ENCODE results near the gene GNB1L.
A peak's percentile ranks its signal among the peaks of the same experiment; 100 is the strongest.

Gene GNB1L

GRCh38 chr22:19843107-19843856, 11.4 kb downstream of the GNB1L start:
- Histone ChIP-seq H2BK5ac (ENCODE audit: low read length) (no peak overlapping the region), H2BK120ac (ENCODE audit: low read depth, low read length) (no peak overlapping the region), H2BK12ac (ENCODE audit: low read length) (no peak overlapping the region), H3K4me3 (ENCODE audit: low read length in 2 of 2) (no peak overlapping the region), H4K91ac (ENCODE audit: low read depth, low read length, poor library complexity) (no peak overlapping the region), H4K8ac (ENCODE audit: low read depth, low read length) (no peak overlapping the region), H3K4me1 (ENCODE audit: control insufficient read depth in 2 of 2, insufficient read depth in 1 of 2, low read depth in 1 of 2, low read length in 2 of 2) (peaks cover 0 to 15% of the 10 kb centered on the region in 2 donors), H2AFZ (ENCODE audit: low read length) (no peak overlapping the region), H3K9me3 (replicated peaks in 1 of 2; ENCODE audit: control insufficient read depth in 2 of 2, insufficient read depth in 1 of 2, low read depth in 1 of 2, low read length in 2 of 2) (peaks cover 6 to 9% of the 10 kb centered on the region in 2 donors), H3K9ac (ENCODE audit: low read depth, low read length, poor library complexity) (no peak overlapping the region), H3K4ac (ENCODE audit: low read length) (no peak overlapping the region), H3K14ac (ENCODE audit: low read length) (no peak overlapping the region), H2AK5ac (ENCODE audit: low read depth, low read length) (peak overlapping the region; percentile 71), H2BK15ac (ENCODE audit: low read length) (no peak overlapping the region), H3K27me3 (ENCODE audit: control insufficient read depth in 3 of 3, insufficient read depth in 3 of 3, low read depth in 1 of 3, low read length in 3 of 3) (no peaks in the 10 kb centered on the region), H3K79me1 (ENCODE audit: low read depth, low read length) (peaks cover 11% of the 10 kb centered on the region), H3K23ac (ENCODE audit: low read depth, low read length, poor library complexity) (peak overlapping the region; percentile 22), H3K18ac (ENCODE audit: low read length) (peak overlapping the region; percentile 40), H3K36me3 (replicated peaks in 1 of 2; ENCODE audit: control insufficient read depth in 2 of 2, insufficient read depth in 2 of 2, low read length in 2 of 2) (peaks cover 10 to 13% of the 10 kb centered on the region in 2 donors), H3K4me2 (ENCODE audit: insufficient read depth, low read length, poor library complexity, severe bottlenecking) (no peak overlapping the region), H3K27ac (replicated peaks; ENCODE audit: low read length) (peak overlapping the region; percentile 36)
- DNase-seq (ENCODE audit: low spot score) = no peak
- WGBS, 2 donors (ENCODE audit: extremely low coverage in 2 of 2, insufficient read length in 2 of 2, insufficient replicate concordance in 1 of 2) = no CpG with 5 or more reads among the region's 27 CpGs

DNA sequence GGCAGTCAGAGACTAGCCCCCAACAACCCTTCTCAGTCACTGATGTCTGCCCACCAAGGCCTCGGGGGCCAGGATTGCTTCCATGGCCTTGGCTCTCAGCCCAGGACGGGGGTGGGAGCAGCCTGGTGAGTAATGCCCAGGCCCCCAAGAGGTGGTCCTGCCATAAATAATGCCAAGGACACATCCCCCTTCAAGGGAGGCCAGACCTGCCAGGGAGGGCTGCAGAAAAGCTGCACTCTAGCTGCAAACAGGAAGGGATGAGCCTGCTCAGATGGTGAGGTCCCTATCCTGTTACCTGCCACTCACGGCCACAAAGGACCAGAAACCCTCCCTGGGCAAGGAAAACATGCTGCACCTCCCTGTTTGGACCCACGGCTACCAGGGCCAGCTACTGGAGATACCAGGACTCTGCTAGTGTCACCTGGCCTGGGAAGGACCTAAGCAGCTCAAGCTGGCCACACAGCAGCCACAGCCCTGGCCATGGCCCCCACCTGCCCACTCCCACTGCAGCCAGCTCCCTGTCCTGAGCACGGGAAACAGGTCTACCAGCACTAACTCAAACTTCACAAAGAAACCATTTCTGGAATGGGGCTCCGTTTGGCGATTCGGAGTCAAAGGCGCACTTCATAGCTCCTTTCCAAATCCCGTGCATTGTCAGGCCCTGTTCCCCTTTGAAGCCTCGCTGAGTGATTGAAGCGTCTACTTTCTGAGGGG, 12.1 kb downstream of the GNB1L start:
- Histone ChIP-seq H3K27me3 (ENCODE audit: control insufficient read depth in 3 of 3, insufficient read depth in 3 of 3, low read depth in 1 of 3, low read length in 3 of 3) (no peaks in the 10 kb centered on the region), H3K9ac (ENCODE audit: low read depth, low read length, poor library complexity) (peak overlapping the region; percentile 4), H3K23ac (ENCODE audit: low read depth, low read length, poor library complexity) (peak overlapping the region; percentile 47), H2AK5ac (ENCODE audit: low read depth, low read length) (peak overlapping the region; percentile 78), H2BK15ac (ENCODE audit: low read length) (no peak overlapping the region), H3K79me1 (ENCODE audit: low read depth, low read length) (peaks cover 11% of the 10 kb centered on the region), H2BK5ac (ENCODE audit: low read length) (no peak overlapping the region), H3K27ac (replicated peaks; ENCODE audit: low read length) (peak overlapping the region; percentile 36), H3K4me2 (ENCODE audit: insufficient read depth, low read length, poor library complexity, severe bottlenecking) (no peak overlapping the region), H3K14ac (ENCODE audit: low read length) (peak overlapping the region; percentile 25), H2BK12ac (ENCODE audit: low read length) (no peak overlapping the region), H4K91ac (ENCODE audit: low read depth, low read length, poor library complexity) (peak overlapping the region; percentile 33), H3K18ac (ENCODE audit: low read length) (peak overlapping the region; percentile 72), H3K4me3 (ENCODE audit: low read length in 2 of 2) (no peak overlapping the region), H2AFZ (ENCODE audit: low read length) (no peak overlapping the region), H2BK120ac (ENCODE audit: low read depth, low read length) (no peak overlapping the region), H3K9me3 (replicated peaks in 1 of 2; ENCODE audit: control insufficient read depth in 2 of 2, insufficient read depth in 1 of 2, low read depth in 1 of 2, low read length in 2 of 2) (peaks cover 6 to 9% of the 10 kb centered on the region in 2 donors), H3K4ac (ENCODE audit: low read length) (no peak overlapping the region), H4K8ac (ENCODE audit: low read depth, low read length) (no peak overlapping the region), H3K36me3 (replicated peaks in 1 of 2; ENCODE audit: control insufficient read depth in 2 of 2, insufficient read depth in 2 of 2, low read length in 2 of 2) (peaks cover 9 to 10% of the 10 kb centered on the region in 2 donors), H3K4me1 (ENCODE audit: control insufficient read depth in 2 of 2, insufficient read depth in 1 of 2, low read depth in 1 of 2, low read length in 2 of 2) (peaks cover 0 to 15% of the 10 kb centered on the region in 2 donors)
- DNase-seq (ENCODE audit: low spot score) = no peak
- WGBS, 2 donors (ENCODE audit: extremely low coverage in 2 of 2, insufficient read length in 2 of 2, insufficient replicate concordance in 1 of 2) = no CpG with 5 or more reads among the region's 12 CpGs

DNA sequence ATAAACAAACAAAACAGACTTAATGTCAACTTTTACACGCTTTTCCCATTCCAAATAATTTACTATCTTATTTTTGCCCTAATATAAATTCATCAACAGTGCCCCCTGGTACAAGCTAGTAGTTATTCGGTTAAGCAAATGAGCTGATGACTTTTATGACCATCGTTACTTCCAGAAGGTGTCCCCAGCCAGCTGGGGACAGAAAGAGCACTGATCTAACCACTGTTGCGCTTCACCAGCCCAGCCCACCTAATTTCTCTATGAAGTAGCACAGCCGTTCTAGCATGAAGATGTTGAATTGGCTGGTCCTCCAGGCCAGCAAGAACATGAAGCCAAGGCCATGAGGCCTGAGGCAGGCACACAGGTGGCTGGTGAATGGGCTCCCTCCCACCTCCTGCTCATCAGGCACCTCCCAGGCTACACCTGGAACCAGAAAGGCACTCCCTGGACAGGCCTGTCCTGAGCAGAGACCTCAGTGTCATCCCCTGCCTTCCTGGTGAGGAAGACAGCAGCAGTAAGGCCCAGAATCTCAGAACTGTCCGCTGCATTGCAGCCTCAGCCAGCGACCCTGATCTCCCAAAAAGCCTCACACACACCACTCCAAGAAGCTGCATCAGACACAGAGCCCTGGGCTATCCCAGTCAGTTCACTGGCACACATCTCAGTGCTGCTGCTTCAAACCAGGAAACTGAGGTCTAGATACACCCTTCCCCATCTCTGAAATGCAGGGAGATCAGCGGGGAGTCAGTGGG, 12.9 kb downstream of the GNB1L start:
- H3K4me3 ChIP-seq (ENCODE audit: low read length in 2 of 2) = no peak overlapping the region
- H4K91ac ChIP-seq (ENCODE audit: low read depth, low read length, poor library complexity) = no peak overlapping the region
- H3K9ac ChIP-seq (ENCODE audit: low read depth, low read length, poor library complexity) = no peak overlapping the region
- no peak overlapping the region for H2AFZ ChIP-seq (ENCODE audit: low read length)
- peaks cover 2 to 4% of the 10 kb centered on the region in 2 donors for H3K36me3 ChIP-seq (replicated peaks in 1 of 2; ENCODE audit: control insufficient read depth in 2 of 2, insufficient read depth in 2 of 2, low read length in 2 of 2)
- H3K4ac ChIP-seq (ENCODE audit: low read length) = no peak overlapping the region
- H2BK5ac ChIP-seq (ENCODE audit: low read length) = no peak overlapping the region
- H3K4me2 ChIP-seq (ENCODE audit: insufficient read depth, low read length, poor library complexity, severe bottlenecking) = no peak overlapping the region
- H3K14ac ChIP-seq (ENCODE audit: low read length) = no peak overlapping the region
- H3K4me1 ChIP-seq (ENCODE audit: control insufficient read depth in 2 of 2, insufficient read depth in 1 of 2, low read depth in 1 of 2, low read length in 2 of 2) = peaks cover 0 to 15% of the 10 kb centered on the region in 2 donors
- H4K8ac ChIP-seq (ENCODE audit: low read depth, low read length) = no peak overlapping the region
- no peak overlapping the region for H2BK120ac ChIP-seq (ENCODE audit: low read depth, low read length)
- H3K9me3 ChIP-seq (replicated peaks in 1 of 2; ENCODE audit: control insufficient read depth in 2 of 2, insufficient read depth in 1 of 2, low read depth in 1 of 2, low read length in 2 of 2) = peaks cover 0 to 2% of the 10 kb centered on the region in 2 donors
- H3K79me1 ChIP-seq (ENCODE audit: low read depth, low read length) = peaks cover 6% of the 10 kb centered on the region
- no peak for DNase-seq (ENCODE audit: low spot score)
- H2BK15ac ChIP-seq (ENCODE audit: low read length) = no peak overlapping the region
- peak overlapping the region; percentile 79 for H3K18ac ChIP-seq (ENCODE audit: low read length)
- 93% methylated on average over 1 of the region's 8 CpGs; no CpG with 5 or more reads in 1 of the 2 donors for WGBS, 2 donors (ENCODE audit: extremely low coverage in 2 of 2, insufficient read length in 2 of 2, insufficient replicate concordance in 1 of 2)
- no peaks in the 10 kb centered on the region for H3K27me3 ChIP-seq (ENCODE audit: control insufficient read depth in 3 of 3, insufficient read depth in 3 of 3, low read depth in 1 of 3, low read length in 3 of 3)
- peak overlapping the region; percentile 31 for H2AK5ac ChIP-seq (ENCODE audit: low read depth, low read length)
- no peak overlapping the region for H3K23ac ChIP-seq (ENCODE audit: low read depth, low read length, poor library complexity)
- peak overlapping the region; percentile 63 for H2BK12ac ChIP-seq (ENCODE audit: low read length)
- H3K27ac ChIP-seq (replicated peaks; ENCODE audit: low read length) = no peak overlapping the region
